ENCODE data around the gene QRFP.

Gene QRFP

DNA sequence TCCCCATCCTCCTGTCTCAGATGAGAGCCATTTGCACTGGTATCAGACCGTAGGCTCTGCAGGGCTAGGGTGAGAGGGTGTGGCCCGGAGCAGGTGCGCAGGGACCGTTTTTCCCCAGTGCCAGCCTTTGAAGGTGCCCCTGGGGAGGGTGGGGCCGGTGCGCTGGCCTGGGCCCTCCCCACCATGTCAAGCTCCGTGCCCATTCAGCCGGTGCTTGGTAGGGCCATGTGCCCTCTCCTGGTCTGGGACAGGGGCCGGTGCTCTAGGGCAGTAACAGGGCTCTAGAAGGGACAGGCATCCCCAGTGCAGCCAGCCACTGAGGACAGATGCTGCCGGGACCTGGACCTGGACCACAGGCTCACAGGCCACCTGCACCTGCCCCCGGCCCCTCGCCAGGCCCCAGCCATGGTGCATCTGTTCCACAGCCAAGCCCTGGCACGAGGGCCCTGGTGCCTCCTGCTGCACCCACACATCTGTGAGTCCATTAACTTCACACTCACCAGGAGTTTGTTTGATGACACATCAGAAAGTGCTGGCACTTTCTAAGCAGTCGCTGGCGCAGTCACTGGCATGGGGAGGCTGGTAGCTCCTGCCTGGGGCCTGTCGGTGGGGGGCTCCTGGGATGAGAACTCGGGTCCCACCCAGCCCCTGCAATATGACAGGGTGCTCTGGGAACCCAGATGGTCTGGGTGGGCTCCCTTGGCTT lies 5.0 kb upstream of the QRFP start:
- Histone ChIP-seq H3K4me3 (ENCODE audit: low read length) (no peak overlapping the region), H3K36me3 (ENCODE audit: control insufficient read depth, insufficient read depth, low read length) (no peaks in the 10 kb centered on the region), H3K9me3 (ENCODE audit: control insufficient read depth, insufficient read depth, low read length) (no peaks in the 10 kb centered on the region), H3K27ac (ENCODE audit: low read length) (no peak overlapping the region), H3K27me3 (ENCODE audit: control insufficient read depth, insufficient read depth, low read length) (no peaks in the 10 kb centered on the region), H3K4me1 (ENCODE audit: control insufficient read depth, insufficient read depth, low read length) (no peaks in the 10 kb centered on the region; the same call in 1 of the 2 replicates)
- WGBS (ENCODE audit: insufficient coverage, insufficient read length) = no CpG with 5 or more reads among the region's 17 CpGs
- no peak for DNase-seq (ENCODE audit: low read depth, low spot score)

DNA sequence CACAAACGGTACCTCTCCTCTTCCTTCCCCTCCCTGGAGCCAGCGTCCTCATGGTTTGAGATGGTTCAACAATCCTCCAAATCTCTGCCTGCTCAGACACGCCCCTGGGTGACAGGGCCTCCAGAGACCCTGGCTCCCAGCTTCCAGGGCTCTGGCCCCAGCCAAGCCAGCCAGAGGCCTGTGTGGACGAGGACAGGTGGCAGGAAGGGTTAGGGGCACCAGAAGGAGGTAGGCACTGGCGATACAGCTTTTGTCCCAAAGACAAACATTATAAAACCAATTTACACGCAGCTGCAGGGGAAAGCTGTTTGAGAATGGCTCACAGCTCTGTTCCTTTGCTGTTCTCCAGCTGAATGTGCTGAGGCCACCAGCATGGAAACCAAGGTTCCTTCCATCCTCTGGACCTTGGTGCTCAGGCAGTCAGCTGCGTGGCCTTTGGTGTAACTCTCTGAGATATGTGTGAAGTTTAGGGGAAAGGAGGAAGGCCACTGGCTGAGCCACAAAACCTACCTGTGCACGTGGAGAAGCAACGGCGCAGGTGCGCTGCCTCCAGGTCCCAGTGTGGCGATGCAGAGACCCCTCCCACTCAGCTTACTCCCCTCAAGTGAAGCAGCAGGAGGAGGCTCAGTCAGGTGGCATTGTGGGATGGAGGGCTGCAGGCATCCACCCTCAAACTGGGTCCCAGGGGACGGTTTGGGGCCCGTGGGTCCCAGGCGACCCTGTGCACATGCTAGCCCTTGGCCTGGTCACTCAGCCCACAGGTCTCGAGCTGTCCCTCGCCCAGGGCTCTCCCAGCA lies 4.3 kb upstream of the QRFP start:
- WGBS (ENCODE audit: insufficient coverage, insufficient read length) = no CpG with 5 or more reads among the region's 17 CpGs

DNA sequence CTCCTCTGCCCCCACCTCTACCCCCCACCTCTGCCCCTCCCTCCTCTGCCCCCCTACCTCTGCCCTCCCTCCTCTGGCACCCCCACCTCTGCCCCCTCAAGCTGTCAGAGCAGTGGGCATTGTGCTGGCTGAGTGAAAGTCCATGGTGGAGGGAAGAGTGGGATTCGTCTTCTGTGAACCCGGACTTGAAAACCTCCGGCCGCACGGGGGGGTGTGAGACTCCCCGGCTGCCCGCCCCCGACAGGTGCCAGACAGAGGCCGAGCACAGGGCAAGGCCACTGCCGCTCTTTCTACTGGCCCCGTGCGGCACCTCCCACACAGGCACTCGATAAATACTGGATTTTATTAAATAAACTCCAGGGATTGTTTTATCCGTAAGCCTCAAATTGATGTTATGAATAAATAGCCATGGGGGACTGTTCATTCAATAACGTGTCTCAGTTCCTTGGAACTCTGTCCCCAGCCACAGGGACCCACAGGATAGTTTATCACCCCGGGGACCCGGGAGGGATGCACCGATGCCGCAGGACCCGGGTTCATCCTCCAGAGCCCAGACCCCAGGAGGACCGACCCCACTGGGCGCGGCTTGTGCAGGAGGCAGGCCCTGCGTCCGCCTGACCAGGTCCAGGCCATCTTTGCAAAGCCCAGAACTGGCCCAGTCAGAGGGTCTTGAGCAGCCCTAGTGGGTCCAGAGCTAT lies 2.6 kb upstream of the QRFP start:
- H3K36me3 ChIP-seq (ENCODE audit: control insufficient read depth, insufficient read depth, low read length) = no peaks in the 10 kb centered on the region
- H3K4me3 ChIP-seq (ENCODE audit: low read length) = no peak overlapping the region
- no peaks in the 10 kb centered on the region for H3K27me3 ChIP-seq (ENCODE audit: control insufficient read depth, insufficient read depth, low read length)
- DNase-seq (ENCODE audit: low read depth, low spot score) = no peak
- H3K9me3 ChIP-seq (ENCODE audit: control insufficient read depth, insufficient read depth, low read length) = no peaks in the 10 kb centered on the region
- no peak overlapping the region for H3K27ac ChIP-seq (ENCODE audit: low read length)
- WGBS (ENCODE audit: insufficient coverage, insufficient read length) = no CpG with 5 or more reads among the region's 25 CpGs
- H3K4me1 ChIP-seq (ENCODE audit: control insufficient read depth, insufficient read depth, low read length) = no peaks in the 10 kb centered on the region; the same call in 1 of the 2 replicates

More for the DNA sequence above, 4.3 kb upstream of the QRFP start:
- H3K4me3 ChIP-seq (ENCODE audit: low read length) = no peak overlapping the region
- H3K4me1 ChIP-seq (ENCODE audit: control insufficient read depth, insufficient read depth, low read length) = no peaks in the 10 kb centered on the region; the same call in 1 of the 2 replicates
- H3K9me3 ChIP-seq (ENCODE audit: control insufficient read depth, insufficient read depth, low read length) = no peaks in the 10 kb centered on the region
- no peaks in the 10 kb centered on the region for H3K36me3 ChIP-seq (ENCODE audit: control insufficient read depth, insufficient read depth, low read length)
- no peaks in the 10 kb centered on the region for H3K27me3 ChIP-seq (ENCODE audit: control insufficient read depth, insufficient read depth, low read length)
- no peak for DNase-seq (ENCODE audit: low read depth, low spot score)
- H3K27ac ChIP-seq (ENCODE audit: low read length) = no peak overlapping the region

DNA sequence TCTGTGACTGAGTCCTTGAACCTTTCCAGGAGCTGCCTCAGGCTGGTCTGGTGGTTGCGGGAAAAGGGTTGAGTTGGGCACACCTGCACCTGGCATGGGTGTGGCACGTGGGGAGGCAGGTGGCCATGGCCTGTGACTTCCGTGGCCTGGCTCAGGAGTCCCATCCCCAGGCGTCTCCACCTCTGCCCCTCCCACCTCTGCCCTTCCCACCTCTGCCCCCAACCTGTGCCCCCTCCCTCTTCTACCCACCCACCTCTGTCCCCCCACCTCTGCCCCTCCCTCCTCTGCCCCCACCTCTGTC lies 1.9 kb upstream of the QRFP start:
- Histone ChIP-seq H3K9me3 (ENCODE audit: control insufficient read depth, insufficient read depth, low read length) (no peaks in the 10 kb centered on the region), H3K4me3 (ENCODE audit: low read length) (no peak overlapping the region), H3K27ac (ENCODE audit: low read length) (no peak overlapping the region), H3K4me1 (ENCODE audit: control insufficient read depth, insufficient read depth, low read length) (no peaks in the 10 kb centered on the region; the same call in 1 of the 2 replicates), H3K27me3 (ENCODE audit: control insufficient read depth, insufficient read depth, low read length) (no peaks in the 10 kb centered on the region), H3K36me3 (ENCODE audit: control insufficient read depth, insufficient read depth, low read length) (no peaks in the 10 kb centered on the region)
- WGBS (ENCODE audit: insufficient coverage, insufficient read length) = no CpG with 5 or more reads among the region's 4 CpGs
- DNase-seq (ENCODE audit: low read depth, low spot score) = no peak

DNA sequence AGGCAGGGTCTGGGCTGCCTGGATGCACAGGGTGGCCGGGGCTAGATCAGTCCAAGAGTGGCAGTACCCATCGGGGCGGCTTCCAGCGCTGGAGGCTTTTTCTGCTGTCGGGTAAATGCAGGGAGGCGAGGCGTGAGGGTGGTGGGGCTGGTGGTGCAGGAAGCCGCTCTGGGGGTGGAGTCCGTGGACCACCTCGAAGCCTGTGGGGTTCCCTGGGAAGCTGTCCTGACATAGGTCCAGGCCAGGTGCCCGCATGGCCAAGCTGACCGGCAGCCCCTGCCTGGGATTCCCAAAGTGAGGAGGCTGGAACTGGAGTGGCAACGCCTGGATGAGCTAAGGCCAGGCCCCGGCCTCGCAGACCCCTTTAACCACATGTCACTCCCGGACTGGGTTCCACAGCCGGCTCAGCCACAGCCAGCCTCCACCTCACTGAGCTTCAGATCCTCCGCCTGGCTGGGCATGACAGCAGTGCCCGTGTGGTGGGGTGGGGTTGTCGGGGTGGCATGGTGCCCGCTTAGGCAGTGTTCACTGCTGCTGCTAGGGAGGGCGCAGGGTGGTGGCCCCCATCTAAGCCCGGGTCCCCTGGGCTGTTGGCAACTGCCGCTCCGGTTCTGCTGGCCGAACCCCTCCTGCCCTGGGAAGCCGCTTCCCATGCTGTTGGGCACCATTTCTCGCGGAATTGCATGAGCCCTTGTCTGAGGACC lies 1.4 kb upstream of the QRFP start:
- H3K27ac ChIP-seq (ENCODE audit: low read length) = no peak overlapping the region
- no peak overlapping the region for H3K4me3 ChIP-seq (ENCODE audit: low read length)
- WGBS (ENCODE audit: insufficient coverage, insufficient read length) = no CpG with 5 or more reads among the region's 29 CpGs
- no peak for DNase-seq (ENCODE audit: low read depth, low spot score)
- 0 out of 2 replicates have a peak, but pooled peaks cover 1% of the 10 kb centered on the region for H3K36me3 ChIP-seq (ENCODE audit: control insufficient read depth, insufficient read depth, low read length)
- H3K9me3 ChIP-seq (ENCODE audit: control insufficient read depth, insufficient read depth, low read length) = no peaks in the 10 kb centered on the region
- H3K4me1 ChIP-seq (ENCODE audit: control insufficient read depth, insufficient read depth, low read length) = no peaks in the 10 kb centered on the region; the same call in 1 of the 2 replicates
- H3K27me3 ChIP-seq (ENCODE audit: control insufficient read depth, insufficient read depth, low read length) = no peaks in the 10 kb centered on the region

DNA sequence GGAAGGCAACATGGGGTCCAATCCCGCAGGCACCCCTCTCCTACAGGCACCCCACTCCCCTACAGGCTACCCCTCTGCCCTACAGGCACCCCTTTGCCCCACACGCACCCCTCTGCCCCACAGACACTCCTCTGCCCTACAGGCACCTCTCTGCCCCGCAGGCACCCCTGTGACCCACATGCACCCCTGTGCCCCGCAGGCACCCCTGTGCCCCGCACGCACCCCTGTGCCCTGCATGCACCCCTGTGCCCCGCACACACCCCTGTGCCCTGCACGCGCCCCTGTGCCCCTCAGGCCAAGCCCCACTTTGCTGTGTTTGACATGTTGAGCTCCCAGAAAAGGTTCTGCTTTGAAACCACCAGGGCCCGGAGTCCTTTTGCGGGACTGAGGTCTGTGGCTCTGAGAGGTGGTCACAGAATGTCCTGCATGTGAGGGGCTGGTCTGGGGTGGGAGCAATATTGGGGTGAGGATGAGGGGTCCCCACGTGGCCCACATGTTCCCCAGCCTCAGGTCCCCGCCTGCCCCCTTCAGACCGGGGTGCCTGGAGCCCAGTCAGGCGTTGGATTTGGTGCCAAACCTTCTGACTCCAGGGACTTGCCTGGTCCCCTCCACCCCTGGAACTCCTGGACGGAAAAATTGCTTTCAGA lies 616 bp upstream of the QRFP start:
- H3K27me3 ChIP-seq (ENCODE audit: control insufficient read depth, insufficient read depth, low read length) = no peaks in the 10 kb centered on the region
- H3K4me3 ChIP-seq (ENCODE audit: low read length) = no peak overlapping the region
- H3K27ac ChIP-seq (ENCODE audit: low read length) = no peak overlapping the region
- WGBS (ENCODE audit: insufficient coverage, insufficient read length) = no CpG with 5 or more reads among the region's 16 CpGs
- H3K36me3 ChIP-seq (ENCODE audit: control insufficient read depth, insufficient read depth, low read length) = 0 out of 2 replicates have a peak, but pooled peaks cover 2% of the 10 kb centered on the region
- H3K9me3 ChIP-seq (ENCODE audit: control insufficient read depth, insufficient read depth, low read length) = no peaks in the 10 kb centered on the region
- no peak for DNase-seq (ENCODE audit: low read depth, low spot score)
- no peaks in the 10 kb centered on the region; the same call in 1 of the 2 replicates for H3K4me1 ChIP-seq (ENCODE audit: control insufficient read depth, insufficient read depth, low read length)

DNA sequence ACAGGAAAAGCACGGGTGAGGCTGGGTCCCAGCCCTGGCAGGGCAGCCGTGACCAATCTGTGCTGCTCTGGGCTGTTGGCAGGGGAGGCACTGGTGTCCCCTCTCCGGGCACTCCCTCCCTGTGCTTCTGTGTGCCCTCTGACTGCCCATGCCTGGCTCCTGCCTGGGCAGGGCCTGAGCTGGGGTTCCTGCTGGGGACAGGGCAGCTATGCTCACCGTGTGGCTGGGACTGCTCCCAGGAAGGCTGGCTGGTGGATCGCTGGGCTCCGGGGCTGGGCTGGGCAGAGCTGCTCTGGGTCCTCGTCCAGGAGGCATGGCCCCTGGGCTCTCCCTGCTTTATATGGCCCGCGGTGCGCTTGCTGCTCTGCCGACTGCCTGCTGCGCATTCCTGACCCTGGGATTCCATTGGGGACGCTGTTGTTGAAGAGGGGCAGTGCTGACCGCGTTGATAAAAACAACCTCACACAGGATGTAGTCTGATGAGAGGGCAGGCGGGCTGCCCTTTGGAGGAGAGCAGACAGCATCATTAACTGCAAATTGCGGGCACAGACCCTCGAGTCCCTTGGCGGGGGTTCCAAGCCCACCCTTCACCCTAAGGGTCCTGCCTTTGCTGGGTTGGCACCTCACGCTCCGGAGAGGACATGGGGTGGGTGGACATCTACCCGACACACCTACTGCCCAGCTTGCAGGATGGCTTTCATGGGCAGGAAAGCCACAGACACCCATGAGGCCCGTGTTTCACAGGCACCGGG lies 955 bp downstream of the QRFP start:
- Histone ChIP-seq H3K27me3 (ENCODE audit: control insufficient read depth, insufficient read depth, low read length) (no peaks in the 10 kb centered on the region), H3K9me3 (ENCODE audit: control insufficient read depth, insufficient read depth, low read length) (no peaks in the 10 kb centered on the region), H3K27ac (ENCODE audit: low read length) (no peak overlapping the region), H3K36me3 (ENCODE audit: control insufficient read depth, insufficient read depth, low read length) (0 out of 2 replicates have a peak, but pooled peaks cover 2% of the 10 kb centered on the region), H3K4me1 (ENCODE audit: control insufficient read depth, insufficient read depth, low read length) (no peaks in the 10 kb centered on the region), H3K4me3 (ENCODE audit: low read length) (no peak overlapping the region)
- DNase-seq (ENCODE audit: low read depth, low spot score) = no peak
- WGBS (ENCODE audit: insufficient coverage, insufficient read length) = no CpG with 5 or more reads among the region's 24 CpGs

DNA sequence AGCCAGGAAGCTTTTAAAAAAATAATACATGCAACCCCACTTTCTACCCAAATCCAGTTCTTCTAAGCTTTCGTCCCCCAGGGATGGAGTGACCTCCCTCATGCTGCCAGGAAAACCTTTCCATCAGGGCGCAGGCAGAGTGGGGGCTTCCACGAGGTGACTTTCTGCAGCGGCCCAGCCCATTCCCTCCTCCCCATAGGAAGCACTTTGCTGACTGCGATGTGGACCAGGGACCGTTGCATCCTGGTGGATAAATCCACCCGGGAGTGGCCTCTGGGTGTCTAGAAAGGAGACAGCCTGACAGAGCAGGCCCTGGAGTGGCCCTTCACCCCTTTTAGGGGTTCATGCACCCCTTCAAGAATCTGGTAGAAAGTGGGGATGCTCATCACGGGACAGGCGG lies 1.6 kb downstream of the QRFP start:
- no peak overlapping the region for H3K27ac ChIP-seq (ENCODE audit: low read length)
- no CpG with 5 or more reads among the region's 9 CpGs for whole genome bisulfite sequencing (ENCODE audit: insufficient coverage, insufficient read length)

DNA sequence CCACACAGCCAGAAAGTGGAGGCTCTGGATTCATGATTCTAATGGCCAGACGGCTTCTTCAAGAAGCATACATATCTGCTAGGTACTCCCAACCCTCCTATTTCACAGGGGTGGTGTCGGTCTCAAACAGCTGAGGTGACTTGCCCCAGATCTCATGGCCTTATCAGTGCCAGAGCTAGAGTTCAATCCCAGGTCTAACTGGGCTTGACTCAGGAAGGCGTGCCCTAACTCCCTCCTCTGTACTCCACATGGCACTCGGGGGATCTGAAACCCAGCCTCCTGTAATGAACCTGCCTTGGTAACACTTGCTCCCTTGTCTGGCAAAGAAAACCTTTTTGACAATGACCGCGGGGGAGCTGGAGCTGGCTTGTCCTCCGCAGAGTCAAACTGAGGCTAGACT lies 2.1 kb downstream of the QRFP start:
- Histone ChIP-seq H3K4me1 (ENCODE audit: control insufficient read depth, insufficient read depth, low read length) (no peaks in the 10 kb centered on the region), H3K27me3 (ENCODE audit: control insufficient read depth, insufficient read depth, low read length) (no peaks in the 10 kb centered on the region), H3K9me3 (ENCODE audit: control insufficient read depth, insufficient read depth, low read length) (no peaks in the 10 kb centered on the region), H3K36me3 (ENCODE audit: control insufficient read depth, insufficient read depth, low read length) (0 out of 2 replicates have a peak, but pooled peaks cover 2% of the 10 kb centered on the region), H3K27ac (ENCODE audit: low read length) (no peak overlapping the region), H3K4me3 (ENCODE audit: low read length) (no peak overlapping the region)
- DNase-seq (ENCODE audit: low read depth, low spot score) = no peak
- WGBS (ENCODE audit: insufficient coverage, insufficient read length) = no CpG with 5 or more reads among the region's 7 CpGs

More for the DNA sequence above, 1.6 kb downstream of the QRFP start:
- Histone ChIP-seq H3K27me3 (ENCODE audit: control insufficient read depth, insufficient read depth, low read length) (no peaks in the 10 kb centered on the region), H3K36me3 (ENCODE audit: control insufficient read depth, insufficient read depth, low read length) (0 out of 2 replicates have a peak, but pooled peaks cover 2% of the 10 kb centered on the region), H3K4me1 (ENCODE audit: control insufficient read depth, insufficient read depth, low read length) (no peaks in the 10 kb centered on the region), H3K4me3 (ENCODE audit: low read length) (no peak overlapping the region), H3K9me3 (ENCODE audit: control insufficient read depth, insufficient read depth, low read length) (no peaks in the 10 kb centered on the region)
- no peak for DNase-seq (ENCODE audit: low read depth, low spot score)
